Measurements from ENCODE around the gene BRD4.
"Not testable (repeated sequence)": the region's sequence is repeated elsewhere in the genome, so short reads cannot be mapped to it uniquely, and the experiment has no call there.

Gene BRD4

DNA sequence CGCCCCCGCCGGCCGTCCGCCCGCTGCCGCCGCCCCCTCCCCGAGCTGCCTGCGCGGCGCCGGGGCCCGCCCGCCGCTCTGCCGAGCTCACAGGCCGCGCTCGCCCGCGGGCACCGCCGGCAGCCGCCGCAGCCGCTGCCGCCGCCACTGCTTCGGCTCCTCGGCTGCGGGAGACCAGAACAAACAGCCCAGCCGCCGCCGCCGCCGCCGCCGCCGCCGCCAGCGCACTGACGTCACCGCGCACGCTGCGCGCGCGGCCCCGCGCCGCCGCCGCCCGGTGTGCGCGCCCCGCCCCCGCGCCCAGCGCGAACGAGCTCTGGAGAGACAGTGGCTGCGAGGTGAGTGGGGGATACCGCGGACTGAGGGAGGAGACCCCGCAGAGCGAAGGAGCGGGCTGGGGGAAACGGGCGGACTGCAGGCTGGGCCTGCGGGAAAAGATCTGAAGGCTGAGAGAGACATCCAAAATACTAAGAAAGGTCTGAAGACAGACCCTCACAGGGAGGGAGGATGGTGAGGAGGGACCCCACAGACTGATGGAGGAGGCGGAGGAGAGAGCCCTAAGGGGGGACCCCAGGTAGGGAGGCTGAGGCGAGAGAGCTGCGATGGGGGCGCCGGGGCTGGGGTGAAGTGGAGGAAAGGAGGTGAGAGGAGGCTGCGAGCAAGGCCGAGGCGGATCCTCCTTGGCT is at the start of gene BRD4:
TSS of gene BRD4 (minus strand) at position 229 of the 686 bp plus-strand sequence. CDS start 59,440 bp downstream, outside the sequence.
- in situ Hi-C loops (cut with MboI; ENCODE audit: low sequenced_read_pairs), result no loop called here

DNA sequence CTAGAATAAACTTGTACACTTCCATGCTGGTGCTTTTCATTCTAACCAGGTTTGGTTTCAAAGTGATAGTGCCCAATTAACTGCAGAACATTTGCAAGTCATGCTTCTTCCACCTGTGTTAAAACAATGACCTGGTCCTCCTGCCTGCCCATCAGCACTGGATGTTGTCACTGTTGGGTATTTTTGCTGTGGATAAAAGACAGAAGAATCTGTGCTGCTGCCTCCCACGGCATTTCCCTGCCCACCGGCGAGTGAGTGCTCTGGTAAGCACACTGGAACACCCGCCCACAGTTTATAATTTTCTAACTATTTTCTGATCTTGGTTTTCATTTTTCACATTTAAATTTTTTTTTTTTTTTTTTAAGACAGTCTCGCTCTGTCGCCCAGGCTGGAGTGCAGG is 49.5 kb upstream of the BRD4 start:
- in situ Hi-C loops (cut with MboI; ENCODE audit: low sequenced_read_pairs), result no loop called here

DNA sequence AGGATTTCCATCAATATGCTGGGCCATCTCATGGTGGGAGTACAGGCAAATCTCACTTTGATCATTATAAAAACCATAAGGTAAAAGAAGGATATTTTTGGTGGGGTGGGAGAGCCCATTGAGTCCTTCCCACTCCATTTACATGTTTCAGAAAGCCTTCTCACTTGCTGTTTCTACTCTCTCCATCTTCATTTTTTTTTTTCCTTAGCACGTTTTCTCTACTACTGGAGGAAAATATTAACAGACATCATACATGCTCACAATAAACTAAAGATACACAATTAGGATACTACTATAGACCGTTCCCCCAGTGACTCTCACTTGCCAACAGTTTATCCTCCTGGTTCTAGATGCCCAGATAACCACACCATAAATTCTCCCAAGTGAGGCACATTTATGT is 49.1 kb upstream of the BRD4 start:
- in situ Hi-C loops (cut with MboI; ENCODE audit: low sequenced_read_pairs), result no loop called here

DNA sequence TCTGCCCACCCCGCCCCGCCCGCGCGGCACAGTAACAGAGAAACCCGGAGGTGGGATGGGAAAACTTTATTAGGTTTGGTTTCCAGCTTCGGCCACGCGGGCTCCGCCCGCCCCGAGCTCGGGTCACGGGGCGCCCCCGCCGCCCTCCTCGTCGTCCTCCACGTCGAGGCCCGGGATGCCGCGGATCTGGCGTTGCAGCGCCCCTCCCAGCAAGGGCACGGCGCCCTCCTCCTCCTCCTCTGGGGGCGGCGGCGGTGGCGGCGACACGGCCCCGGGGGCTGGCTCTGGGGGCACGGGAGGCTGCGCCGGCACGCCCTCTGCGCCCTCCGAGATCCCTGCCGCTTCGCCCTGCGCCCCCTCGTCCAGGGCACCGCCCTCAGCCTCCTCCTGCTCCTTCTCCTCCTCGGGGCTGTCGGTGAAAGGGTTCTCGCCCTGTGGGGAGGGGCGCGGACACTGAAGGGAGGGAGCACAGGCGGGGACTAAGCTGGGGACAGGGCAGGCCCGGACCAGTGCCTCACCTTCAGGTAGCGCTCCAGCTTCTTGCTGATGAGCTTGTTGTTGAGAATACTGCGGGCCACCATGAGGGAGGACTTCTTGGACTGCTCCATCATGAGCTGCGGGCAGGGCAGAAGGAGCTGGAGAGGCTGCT is 47.8 kb upstream of the BRD4 start:
- in situ Hi-C loops (cut with MboI; ENCODE audit: low sequenced_read_pairs), result no loop called here

DNA sequence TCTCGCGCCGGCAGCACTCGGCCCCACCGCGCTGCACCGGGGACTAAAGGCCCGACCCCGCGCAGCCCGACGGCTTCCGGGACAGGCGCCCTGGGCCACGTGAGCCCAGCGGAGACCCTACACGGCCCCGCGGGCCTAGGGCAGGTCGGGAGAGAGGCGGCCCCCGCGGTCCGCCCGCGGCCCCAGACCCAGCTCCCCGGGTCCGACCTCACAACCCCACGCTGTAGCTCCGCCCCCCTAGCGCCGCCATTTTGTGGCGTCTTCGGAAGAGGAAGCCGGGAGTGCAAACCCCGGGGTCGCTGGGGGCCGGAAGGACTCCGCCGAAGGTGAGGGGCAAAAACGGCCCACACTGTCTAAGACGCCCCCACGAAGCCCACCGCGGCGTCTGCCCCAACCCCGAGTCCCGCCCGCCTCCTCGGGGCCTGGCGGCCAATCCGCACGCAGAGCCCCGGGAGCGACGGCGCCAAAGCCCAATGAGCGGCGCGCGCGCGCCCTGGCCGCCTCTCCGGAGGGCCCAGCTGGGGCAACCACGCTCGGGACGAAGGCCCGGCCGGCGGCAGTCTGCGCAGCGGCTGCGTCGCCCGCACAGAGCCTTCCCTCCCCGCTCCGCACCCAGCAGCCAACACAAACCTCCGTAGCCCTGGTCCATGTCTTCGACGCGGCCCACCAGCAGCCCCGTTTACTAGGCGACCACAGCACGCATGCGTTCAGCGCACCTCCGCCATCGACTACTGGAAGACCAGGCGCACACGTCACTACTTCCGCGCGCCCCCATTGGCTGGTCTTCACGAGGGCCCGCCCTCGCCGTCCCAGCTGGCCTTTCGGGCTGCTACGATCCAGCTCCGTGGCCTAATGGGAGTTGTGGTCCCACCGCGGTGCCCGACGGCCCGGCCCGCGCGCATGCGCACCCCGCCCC is 47.0 kb upstream of the BRD4 start, which contains the start of gene AKAP8:
TSS of gene AKAP8 (minus strand) at position 705 of the 916 bp plus-strand sequence. CDS start at position 649, 56 bp downstream.
- in situ Hi-C loops (cut with MboI; ENCODE audit: low sequenced_read_pairs), result no loop called here

DNA sequence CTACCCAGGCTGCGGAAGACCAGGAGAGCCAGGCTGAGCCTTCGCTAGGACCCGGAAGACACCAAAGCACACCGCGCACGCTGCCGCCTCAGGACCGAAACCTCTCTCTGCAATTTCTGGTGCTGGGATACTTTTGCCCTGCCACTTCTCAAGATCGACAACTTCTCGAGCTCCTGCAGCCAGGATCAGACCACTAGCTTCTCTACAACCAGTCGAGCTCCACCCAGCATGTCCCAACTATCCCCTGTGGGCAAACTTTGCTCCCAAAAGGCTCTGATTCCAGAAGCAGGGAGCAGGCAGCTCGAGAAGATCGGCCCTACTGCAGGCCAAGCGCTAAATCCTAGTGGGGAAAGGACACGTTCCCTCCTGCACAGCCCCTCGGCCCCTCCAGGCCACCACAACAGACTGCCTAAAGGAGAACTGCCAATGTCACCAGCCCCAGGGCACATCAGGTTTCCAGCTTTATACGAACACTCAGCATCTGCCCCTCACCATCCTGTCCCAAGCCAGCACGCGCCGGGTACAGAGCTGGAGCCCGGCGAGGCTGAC is 46.3 kb upstream of the BRD4 start:
- in situ Hi-C loops (cut with MboI; ENCODE audit: low sequenced_read_pairs), result no loop called here

DNA sequence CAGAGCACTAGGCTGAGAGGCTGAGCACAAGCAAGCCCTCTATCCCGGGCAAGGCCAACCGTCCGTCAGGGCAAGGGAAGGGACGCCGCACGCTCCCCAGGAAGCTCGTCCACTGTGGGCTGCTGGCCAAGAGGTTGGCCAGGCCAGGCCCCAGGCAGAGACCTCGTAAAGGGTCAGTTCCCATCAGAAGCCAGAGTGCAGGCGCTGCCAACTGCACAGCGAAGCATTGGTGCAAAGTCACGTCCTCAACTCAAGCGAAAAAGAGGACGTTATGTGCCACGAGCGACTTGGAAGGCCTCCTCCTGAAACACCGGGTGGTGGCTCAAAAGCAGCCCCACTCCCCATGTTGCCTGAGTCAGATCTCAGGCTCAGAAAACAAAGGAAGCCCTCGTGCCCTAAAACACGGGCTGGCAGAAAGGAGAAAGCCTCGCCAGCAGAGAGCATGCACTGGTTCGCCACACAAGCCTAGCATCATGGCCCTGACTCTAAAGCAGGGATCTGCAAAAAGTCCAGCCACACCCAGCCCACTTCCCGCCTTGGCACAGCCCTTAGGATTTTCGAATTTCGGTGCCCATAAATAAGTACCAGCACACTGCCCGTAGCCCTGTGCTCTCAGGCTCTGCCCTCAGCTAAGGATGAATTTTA is 42.6 kb upstream of the BRD4 start:
- in situ Hi-C loops (cut with MboI; ENCODE audit: low sequenced_read_pairs), result no loop called here

DNA sequence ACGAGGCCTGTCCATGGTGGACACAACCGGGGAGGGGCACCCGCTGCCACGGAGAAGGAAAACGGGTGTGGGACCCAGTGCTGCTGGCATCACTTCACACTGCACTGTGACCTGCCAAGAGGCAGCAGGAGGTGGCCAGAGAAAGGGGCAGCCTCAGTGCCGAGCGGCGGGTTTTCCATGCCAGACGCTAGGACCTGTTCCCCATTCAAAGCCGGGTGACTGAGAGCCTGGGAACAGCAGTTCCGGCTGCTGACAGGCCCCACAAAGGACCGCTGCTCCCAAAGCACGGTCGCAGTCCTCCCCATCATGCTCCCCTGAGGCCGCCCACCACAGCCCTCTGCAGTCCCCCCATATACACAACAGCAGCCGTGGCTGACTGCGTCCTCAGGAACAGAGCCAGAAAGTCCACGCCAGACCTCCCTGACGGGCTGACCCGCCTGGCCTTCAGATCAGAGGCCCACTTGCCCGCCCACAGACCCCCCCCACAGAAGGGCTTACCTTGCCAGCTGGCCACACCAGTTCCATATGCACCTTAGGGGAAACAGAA is 41.8 kb upstream of the BRD4 start:
- in situ Hi-C loops (cut with MboI; ENCODE audit: low sequenced_read_pairs), result no loop called here

DNA sequence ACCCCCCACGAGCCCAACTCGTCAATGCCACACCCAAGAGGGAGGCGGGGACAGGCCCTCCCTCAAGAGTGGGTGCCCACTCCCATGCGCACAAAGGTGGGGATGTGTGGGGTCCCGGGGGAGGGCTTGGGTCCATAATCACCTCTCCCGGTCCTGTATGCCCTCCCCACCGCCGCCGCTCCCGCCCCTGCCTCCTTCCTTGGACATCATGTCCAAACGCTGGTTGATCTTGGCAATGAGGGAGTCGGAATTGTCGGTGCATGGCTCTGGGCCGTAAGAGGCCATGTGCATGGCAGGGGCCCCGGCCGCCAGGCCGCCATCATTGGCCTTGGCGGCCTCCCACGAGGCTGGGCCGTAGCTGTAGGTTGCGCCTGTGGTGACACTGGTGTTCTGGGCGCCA is 41.3 kb upstream of the BRD4 start:
- in situ Hi-C loops (cut with MboI; ENCODE audit: low sequenced_read_pairs), result no loop called here

DNA sequence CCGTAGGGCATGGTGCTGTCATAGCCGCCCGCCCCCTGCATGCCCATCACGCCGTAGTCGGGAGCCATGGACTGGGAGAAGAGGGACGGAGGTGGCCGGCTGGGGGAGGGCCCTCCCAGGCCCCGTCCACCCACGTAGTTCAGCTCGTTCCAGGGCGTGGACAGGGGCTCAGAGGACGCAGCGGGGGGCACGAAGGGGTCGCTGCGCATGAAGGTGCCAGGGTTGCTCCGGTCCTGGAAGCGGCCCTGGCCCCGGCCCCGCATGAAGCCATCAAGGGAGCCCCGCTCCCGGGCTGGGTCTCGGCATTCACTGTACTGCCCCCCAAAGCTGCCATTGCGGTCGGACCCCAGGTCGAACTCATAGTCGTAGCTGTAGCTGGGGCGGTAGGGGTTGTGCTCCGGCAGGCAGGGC is 40.6 kb upstream of the BRD4 start:
- in situ Hi-C loops (cut with MboI; ENCODE audit: low sequenced_read_pairs), result no loop called here

DNA sequence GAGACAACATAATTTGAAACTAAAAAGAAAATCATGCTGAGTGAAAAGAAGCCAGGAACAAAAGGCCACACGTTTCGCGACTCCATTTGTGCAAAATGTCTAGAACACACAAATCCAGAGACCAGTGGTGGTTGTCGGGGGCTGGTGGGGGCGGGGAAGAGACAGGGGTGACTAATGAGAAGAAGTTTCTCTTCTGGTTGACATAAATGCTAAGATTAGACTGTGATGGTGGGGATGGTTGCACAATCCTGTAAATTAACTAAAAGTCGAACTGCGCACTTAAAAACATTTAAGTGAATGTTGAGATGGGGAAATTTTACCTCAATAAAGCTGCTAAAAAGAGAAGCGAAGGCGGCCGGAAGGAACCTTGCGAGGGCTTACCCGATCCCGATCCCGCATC is 40.1 kb upstream of the BRD4 start:
- in situ Hi-C loops (cut with MboI; ENCODE audit: low sequenced_read_pairs), result no loop called here

DNA sequence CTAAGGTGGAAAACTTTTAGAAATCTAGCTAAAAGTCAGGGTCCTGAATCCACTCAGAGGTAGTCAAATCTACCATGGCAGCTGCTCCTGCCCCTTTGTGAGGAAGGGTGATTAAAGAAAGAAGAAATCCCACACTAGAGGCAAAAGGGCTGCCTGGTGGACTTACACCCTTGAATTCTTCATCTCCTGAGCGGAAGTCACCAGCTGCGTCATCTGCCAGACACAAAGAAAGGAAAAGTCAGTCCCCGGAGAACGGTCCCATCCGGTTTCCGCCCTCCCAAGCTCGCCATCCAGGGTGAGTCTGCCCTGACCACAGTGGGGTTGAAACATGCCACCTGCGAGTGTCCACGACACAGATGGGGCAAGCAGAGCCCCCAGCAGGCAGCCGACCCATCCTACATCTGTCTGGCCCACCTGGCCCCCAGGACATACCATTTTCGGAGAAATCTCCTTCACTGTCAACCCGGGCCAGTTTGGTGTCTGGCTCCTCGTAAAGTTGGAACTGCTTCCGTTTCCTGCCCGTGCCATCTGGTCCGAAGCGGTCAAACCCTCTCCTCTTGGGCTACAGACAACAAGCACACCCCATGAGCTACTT is 39.5 kb upstream of the BRD4 start:
- in situ Hi-C loops (cut with MboI; ENCODE audit: low sequenced_read_pairs), result no loop called here

DNA sequence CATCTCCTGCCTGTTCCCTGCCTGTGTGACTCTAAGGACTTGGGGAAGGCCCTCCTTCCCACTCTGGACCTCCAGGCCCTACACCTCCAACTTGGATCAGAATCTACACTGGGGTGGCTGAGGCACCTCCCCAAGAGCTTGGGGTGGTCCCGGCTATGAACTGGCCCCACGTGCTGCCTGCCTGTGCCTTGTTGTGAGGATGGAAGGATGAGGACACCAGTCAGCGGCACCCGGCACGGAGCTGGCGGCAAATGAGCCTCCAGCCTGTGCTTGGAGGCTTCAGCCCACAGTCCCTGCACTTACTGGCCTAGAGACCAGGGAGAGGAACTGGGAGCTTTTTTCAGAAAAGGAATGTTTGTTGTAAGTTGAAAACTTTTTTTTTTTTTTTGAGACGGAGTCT is 38.8 kb upstream of the BRD4 start:
- in situ Hi-C loops (cut with MboI; ENCODE audit: low sequenced_read_pairs), result no loop called here

DNA sequence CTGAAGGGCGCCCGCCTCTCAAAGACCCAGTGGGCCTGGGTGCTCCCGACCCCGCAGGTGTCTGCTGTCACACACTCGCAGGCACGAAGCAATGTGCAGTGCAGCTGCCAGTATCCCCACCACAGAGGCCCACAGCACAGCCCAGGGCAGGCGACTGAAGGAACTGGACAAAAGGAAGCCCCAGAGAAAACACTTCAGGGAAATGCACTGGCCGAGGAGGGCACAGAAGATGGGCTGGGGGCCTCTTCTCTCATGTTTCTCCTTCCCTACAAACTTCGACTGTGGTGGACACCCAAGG is 37.2 kb upstream of the BRD4 start:
- in situ Hi-C loops (cut with MboI; ENCODE audit: low sequenced_read_pairs), result no loop called here

DNA sequence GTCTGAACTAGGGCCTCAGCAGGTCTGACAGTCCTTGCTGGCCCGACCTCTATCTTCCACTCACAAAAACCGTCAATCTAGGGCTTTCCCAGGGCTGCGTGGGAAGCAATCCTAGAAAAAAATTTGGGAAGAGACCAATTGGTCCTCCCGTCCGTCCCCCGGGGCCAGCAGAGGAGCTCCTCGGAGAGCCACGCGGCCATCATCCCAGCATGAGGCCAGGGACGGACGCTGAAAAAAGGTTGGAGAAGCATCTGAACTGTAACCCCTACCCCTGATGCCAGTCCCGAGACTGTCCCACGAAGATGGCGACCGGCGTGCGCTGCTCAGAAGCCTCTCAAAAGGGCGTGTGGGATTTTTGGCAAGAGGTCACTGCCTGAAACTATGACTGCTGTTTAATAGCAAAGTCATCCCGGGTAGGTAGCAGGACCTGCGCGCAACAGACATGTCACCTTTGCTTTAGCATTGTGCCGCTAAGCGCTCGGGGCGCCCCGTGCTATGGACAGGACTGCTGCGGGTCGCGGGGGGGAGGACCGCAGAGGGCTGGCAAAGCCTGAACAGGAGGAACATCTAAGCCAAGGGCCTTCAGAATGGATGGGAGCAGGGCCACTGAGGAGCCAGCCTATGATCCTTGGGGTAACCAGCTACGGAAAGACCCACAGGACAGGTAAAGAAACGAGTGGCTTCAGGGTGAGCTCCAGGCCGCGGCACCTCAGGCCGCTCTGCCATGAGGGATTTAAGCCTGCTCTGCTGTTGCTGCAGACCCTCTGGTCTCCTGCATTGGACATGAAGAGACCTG is 36.7 kb upstream of the BRD4 start:
- in situ Hi-C loops (cut with MboI; ENCODE audit: low sequenced_read_pairs), result no loop called here

DNA sequence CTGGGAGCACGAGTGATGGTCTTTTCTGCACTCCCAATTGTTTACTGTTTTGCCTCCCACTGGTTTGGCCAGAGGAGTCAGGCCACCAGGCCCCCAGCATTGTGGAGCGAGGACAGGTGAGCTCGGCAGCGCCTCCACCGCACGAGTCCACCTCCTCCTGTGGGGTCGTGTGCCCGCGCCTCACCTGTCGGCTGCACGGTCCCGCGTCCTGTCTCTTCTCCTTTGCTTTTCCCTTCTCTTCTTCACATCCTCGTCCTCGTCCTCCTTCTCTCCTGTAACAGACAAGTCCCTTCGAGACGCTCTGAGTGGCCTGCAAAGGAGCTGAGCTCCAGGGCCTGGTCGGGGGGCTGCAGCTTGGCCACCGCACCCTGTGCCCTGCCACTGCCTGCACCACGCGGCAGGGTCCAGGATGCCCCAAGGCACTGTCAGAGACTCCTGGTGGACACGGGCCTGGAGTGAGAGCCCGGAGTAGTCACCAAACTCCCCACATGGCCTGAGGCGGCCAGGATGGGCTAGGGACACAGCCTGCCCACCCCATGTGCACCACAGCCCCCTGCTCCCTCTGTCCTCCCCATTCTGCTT is 35.8 kb upstream of the BRD4 start:
- in situ Hi-C loops (cut with MboI; ENCODE audit: low sequenced_read_pairs), result no loop called here

DNA sequence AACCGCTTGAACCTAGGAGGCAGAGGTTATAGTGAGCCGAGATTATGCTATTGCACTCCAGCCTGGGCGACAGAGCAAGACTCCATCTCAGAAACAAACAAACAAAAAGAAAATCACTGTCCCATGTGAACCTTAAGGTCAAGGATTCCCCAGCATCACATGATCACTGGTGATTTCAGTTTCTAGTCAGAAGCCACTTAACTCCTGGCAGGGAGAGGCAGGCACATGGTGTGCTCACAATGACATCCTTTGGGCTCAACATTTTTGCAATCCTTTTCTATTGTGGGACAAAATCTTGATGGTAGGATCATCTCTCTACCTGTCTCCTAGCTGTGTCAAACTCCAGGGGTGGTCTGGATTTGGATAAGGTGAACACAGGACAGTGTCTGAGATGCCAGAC is 35.1 kb upstream of the BRD4 start:
- in situ Hi-C loops (cut with MboI; ENCODE audit: low sequenced_read_pairs), result no loop called here

DNA sequence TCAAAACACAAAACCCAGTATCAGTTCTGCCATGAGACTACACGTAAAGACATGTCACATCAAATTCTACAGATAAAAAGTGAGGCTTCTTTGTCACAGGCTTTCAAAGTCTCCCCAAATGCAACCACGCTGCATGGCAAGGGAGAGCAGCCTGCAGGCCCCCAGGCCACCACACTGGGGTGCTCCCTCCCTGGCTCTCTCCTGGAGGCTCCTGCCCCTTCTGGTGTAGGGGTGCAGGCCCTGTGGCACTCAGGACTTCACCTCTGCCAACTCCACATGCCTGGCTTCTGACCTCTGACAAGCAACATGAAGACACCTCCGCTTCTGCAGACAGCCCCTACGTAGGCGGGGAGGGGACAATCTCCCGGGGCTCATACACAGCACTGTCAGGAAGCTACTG is 32.9 kb upstream of the BRD4 start:
- in situ Hi-C loops (cut with MboI; ENCODE audit: low sequenced_read_pairs), result no loop called here

DNA sequence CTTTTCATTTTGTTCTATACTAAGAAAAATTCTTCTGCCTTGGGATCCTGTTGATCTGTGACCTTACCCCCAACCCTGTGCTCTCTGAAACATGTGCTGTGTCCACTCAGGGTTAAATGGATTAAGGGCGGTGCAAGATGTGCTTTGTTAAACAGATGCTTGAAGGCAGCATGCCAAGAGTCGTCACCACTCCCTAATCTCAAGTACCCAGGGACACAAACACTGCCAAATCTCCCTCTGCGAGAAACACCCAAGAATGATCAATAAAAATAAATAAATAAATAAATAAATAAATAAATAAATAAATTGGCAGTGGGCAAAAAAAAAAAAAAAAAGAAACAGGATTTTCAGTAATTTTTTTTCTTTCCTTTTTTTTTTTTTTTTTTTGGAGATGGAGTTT is 31.5 kb upstream of the BRD4 start:
- in situ Hi-C loops (cut with MboI; ENCODE audit: low sequenced_read_pairs), result not testable (repeated sequence)
